Activated B cell treated with CpG ODN at 0.5 μM for 24 hours (primary cell): ENCODE data around the gene HOXC11. TPM values are rescaled to one million over a fixed set of nuclear protein-coding genes. Genes with fewer than 3 reads are reported as not detected.

Source experiments
- ATAC-seq: fragments of 200-7000 bp; cut with Tn5 transposase; one replicate; pipeline ENCODE4 v1.10.0; 2021; ENCODE audit warnings: low read depth, mild to moderate bottlenecking, moderate library complexity
- CTCF ChIA-PET: fragments of 350-600 bp; sonication (Branson Sonifier 250); formaldehyde crosslinking; loops from one replicate; lab custom pipeline; 2021; ENCODE audit warnings: antibody characterized with exemption; lab: Charles Lee
- POLR2A ChIA-PET: fragments of 350-600 bp; sonication (Branson Sonifier 250); formaldehyde crosslinking; loops from one replicate; lab custom pipeline; 2021; ENCODE audit warnings: antibody characterized with exemption; lab: Charles Lee
- DNase-seq: peaks from one replicate; pipeline ENCODE4 v3.0.0; 2022
- H3K27ac Mint-ChIP-seq: one replicate; pipeline ENCODE4 v1.8.0; 2020; ENCODE audit warnings: mixed read lengths
- H3K27me3 Mint-ChIP-seq: one replicate; pipeline ENCODE4 v1.8.0; 2021; ENCODE audit warnings: mixed read lengths
- H3K36me3 Mint-ChIP-seq: one replicate; pipeline ENCODE4 v1.8.0; 2021; ENCODE audit warnings: low read depth, mixed read lengths
- H3K4me1 Mint-ChIP-seq: one replicate; pipeline ENCODE4 v1.8.0; 2021; ENCODE audit warnings: mixed read lengths
- H3K4me3 Mint-ChIP-seq: one replicate; pipeline ENCODE4 v1.8.0; 2020; ENCODE audit warnings: mild to moderate bottlenecking, mixed read lengths
- H3K9me3 Mint-ChIP-seq: one replicate; pipeline ENCODE4 v1.8.0; 2020; ENCODE audit warnings: mixed read lengths
- CTCF ChIP-seq: fragments of 200-600 bp; IDR thresholded peaks from one replicate; pipeline ENCODE4 v1.8.0; 2022; ENCODE audit warnings: antibody characterized with exemption, mild to moderate bottlenecking
- intact Hi-C: fragments of 100-400 bp; cut with micrococcal nuclease; formaldehyde crosslinking; loops from one replicate; pipeline ENCODE4 v1.15.1; 2024
- total RNA-seq: library from RNA; stranded (reverse); gene quantifications from 2 replicates; pipeline ENCODE4 v1.2.3, GENCODE V29; 2022

The HOXC11 gene
- total RNA-seq, 1 donor from 2014 or later = not detected

- Mint-ChIP-seq H3K9me3 (peaks cover 3% of the 10 kb centered on the region), H3K4me1 (peaks cover 21% of the 10 kb centered on the region), H3K27me3 (peaks cover 79% of the 10 kb centered on the region), H3K36me3 (no peaks in the 10 kb centered on the region), H3K27ac (no peak overlapping the region), H3K4me3 (no peak overlapping the region)
- intact Hi-C loops = loop anchor here (5.0 kb wide), 1 partner anchor 33 kb away; the partner anchor contains the start of gene HOXC13
- DNase-seq = no peak
- ChIA-PET POLR2A (no interaction called here), CTCF (interaction anchor here (1.2 kb wide), 1 partner anchor 231 kb away, joined by 5 read pairs; no protein-coding TSS in a partner anchor)
- ATAC-seq = no peak
- no peak for TF ChIP-seq CTCF
These were observed 2.5 kb upstream of the HOXC11 start for GRCh38 chr12:53970451-53970850.

GRCh38 chr12:53971129-53971528, 1.8 kb upstream of the HOXC11 start:
- CTCF ChIA-PET = no interaction called here
- Mint-ChIP-seq H3K36me3 (no peaks in the 10 kb centered on the region), H3K9me3 (peaks cover 4% of the 10 kb centered on the region), H3K27ac (no peak overlapping the region), H3K27me3 (peaks cover 77% of the 10 kb centered on the region), H3K4me1 (peaks cover 21% of the 10 kb centered on the region), H3K4me3 (no peak overlapping the region)
- TF ChIP-seq CTCF = no peak
- POLR2A ChIA-PET = no interaction called here
- ATAC-seq (no peak), DNase-seq (no peak)
- intact Hi-C loops = loop anchor here (5.0 kb wide), 1 partner anchor 34 kb away; the partner anchor contains the start of gene HOXC13

GRCh38 chr12:53971686-53972085, 1.2 kb upstream of the HOXC11 start:
- peaks cover 4% of the 10 kb centered on the region for H3K9me3 Mint-ChIP-seq
- no peaks in the 10 kb centered on the region for H3K36me3 Mint-ChIP-seq
- POLR2A ChIA-PET = no interaction called here
- no peak for TF ChIP-seq CTCF
- ATAC-seq (no peak), DNase-seq (no peak)
- H3K4me1 Mint-ChIP-seq = peaks cover 15% of the 10 kb centered on the region
- H3K27me3 Mint-ChIP-seq = peaks cover 74% of the 10 kb centered on the region
- H3K4me3 Mint-ChIP-seq = no peak overlapping the region
- no peak overlapping the region for H3K27ac Mint-ChIP-seq
- CTCF ChIA-PET = no interaction called here
- intact Hi-C loops = loop anchor here (5.0 kb wide), 1 partner anchor 34 kb away; the partner anchor contains the start of gene HOXC13

DNA sequence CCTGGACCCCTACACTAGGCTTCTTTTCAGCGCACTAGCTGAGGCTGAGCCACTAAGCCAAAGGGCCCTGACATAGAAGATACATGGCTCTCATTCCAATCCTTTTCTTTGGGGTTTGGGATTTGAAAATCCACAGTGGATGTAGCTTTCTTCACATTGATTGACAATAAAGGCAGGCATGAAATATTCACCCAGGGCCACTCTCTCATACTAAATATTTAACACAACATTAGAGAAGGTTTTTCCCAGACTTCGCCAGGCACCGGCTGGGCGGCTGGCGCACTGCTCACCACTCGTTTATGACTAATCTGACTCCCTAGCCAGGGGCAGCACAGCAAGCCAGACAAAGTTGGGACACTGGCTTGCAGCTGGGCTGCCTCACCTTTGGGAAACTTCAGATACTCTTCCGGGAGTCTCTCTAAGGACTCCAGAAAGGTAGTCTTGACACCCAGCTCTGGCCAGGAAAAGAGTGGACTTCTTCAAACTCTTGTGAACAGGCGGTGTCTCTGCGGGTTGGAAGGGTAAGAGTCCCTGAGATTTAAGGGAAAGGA, 699 bp upstream of the HOXC11 start:
- peaks cover 13% of the 10 kb centered on the region for H3K4me1 Mint-ChIP-seq
- intact Hi-C loops = loop anchor here (5.0 kb wide), 1 partner anchor 35 kb away; the partner anchor contains the start of gene HOXC13
- ATAC-seq = no peak
- CTCF ChIA-PET = no interaction called here
- peaks cover 4% of the 10 kb centered on the region for H3K9me3 Mint-ChIP-seq
- POLR2A ChIA-PET = no interaction called here
- H3K4me3 Mint-ChIP-seq = no peak overlapping the region
- no peak for DNase-seq
- H3K36me3 Mint-ChIP-seq = no peaks in the 10 kb centered on the region
- H3K27ac Mint-ChIP-seq = no peak overlapping the region
- TF ChIP-seq CTCF = no peak
- peaks cover 74% of the 10 kb centered on the region for H3K27me3 Mint-ChIP-seq

GRCh38 chr12:53973236-53974042, 513 bp downstream of the HOXC11 start:
- POLR2A ChIA-PET = no interaction called here

More at GRCh38 chr12:53973236-53974042, 513 bp downstream of the HOXC11 start:
- H3K9me3 Mint-ChIP-seq = peaks cover 4% of the 10 kb centered on the region
- H3K27ac Mint-ChIP-seq = peak overlapping the region; percentile 67
- no peak for ATAC-seq
- CTCF ChIA-PET = no interaction called here
- no peak for TF ChIP-seq CTCF
- peaks cover 71% of the 10 kb centered on the region for H3K27me3 Mint-ChIP-seq
- no peaks in the 10 kb centered on the region for H3K36me3 Mint-ChIP-seq
- H3K4me3 Mint-ChIP-seq = peak overlapping the region; percentile 53
- intact Hi-C loops = loop anchor here (2.0 to 5.0 kb wide), 3 partner anchors 13 to 36 kb away; partner anchors contain the start of gene HOXC13
- DNase-seq = no peak
- H3K4me1 Mint-ChIP-seq = peaks cover 15% of the 10 kb centered on the region
